K562 (cell line): Measurements from ENCODE around the gene PDCD6IP. TPM values are rescaled to one million over a fixed set of nuclear protein-coding genes. Genes with fewer than 3 reads are reported as not detected.

ENCODE experiments used
- ATF3 ChIP-seq, 2 experiments: fragments of 450-650 bp in 1 of 2; sonication (generic) in 1 of 2; formaldehyde crosslinking in 1 of 2; IDR thresholded peaks in 1 of 2; conservative IDR thresholded peaks in 1 of 2; 2 replicates each; pipeline versions ENCODE4 v1.6.1 to v1.8.1; 2016 to 2023; ENCODE audit warnings: mild to moderate bottlenecking in 2 of 2, moderate library complexity in 2 of 2, inconsistent platforms in 1 of 2, missing genetic modification reagents in 1 of 2
- BACH1 ChIP-seq: fragments of 200-800 bp; sonication (Bioruptor generic); IDR thresholded peaks from 2 replicates; pipeline ENCODE4 v1.6.1; 2016; ENCODE audit warnings: missing genetic modification characterization, missing compliant biosample characterization
- CBX3 ChIP-seq, 2 experiments: IDR thresholded peaks; 1 replicate in 1 of 2; 2 replicates in 1 of 2; pipeline ENCODE4 v1.6.1; 2012; ENCODE audit warnings: inconsistent platforms in 2 of 2, low read length in 2 of 2, borderline replicate concordance in 1 of 2, control low read depth in 1 of 2
- CREB3L1 ChIP-seq: fragments of 450-650 bp; IDR thresholded peaks from 2 replicates; pipeline ENCODE4 v1.6.1; 2014; ENCODE audit warnings: low read depth, mild to moderate bottlenecking, moderate library complexity, borderline replicate concordance
- CTBP1 ChIP-seq: fragments of 450-650 bp; IDR thresholded peaks from 2 replicates; pipeline ENCODE4 v1.6.1; 2016; ENCODE audit warnings: borderline replicate concordance
- DMBX1 ChIP-seq: fragments of 250-450 bp; sonication (Bioruptor Pico); IDR thresholded peaks from 2 replicates; pipeline ENCODE4 v1.8.0; 2022; ENCODE audit warnings: inconsistent platforms, mild to moderate bottlenecking, moderate library complexity, borderline replicate concordance
- ETV6 ChIP-seq, 3 experiments: fragments of 150-350 bp in 1 of 3; sonication (generic) in 1 of 3; formaldehyde crosslinking in 1 of 3; IDR thresholded peaks; 2 replicates each; pipeline versions ENCODE4 v1.6.1 to v1.8.0; 2014 to 2022; ENCODE audit warnings: borderline replicate concordance in 2 of 3, low read depth in 2 of 3, antibody characterized with exemption in 1 of 3, low read length in 1 of 3, mild to moderate bottlenecking in 1 of 3, missing genetic modification reagents in 1 of 3
- GTF2F1 ChIP-seq: IDR thresholded peaks from 2 replicates; pipeline ENCODE4 v1.6.1; 2011; ENCODE audit warnings: low read depth, low read length, improper control_type of control experiment
- HDAC6 ChIP-seq: IDR thresholded peaks from 2 replicates; pipeline ENCODE4 v1.6.1; 2012; ENCODE audit warnings: low read depth, mild to moderate bottlenecking, control low read depth, inconsistent platforms, low read length, moderate library complexity
- LARP7 ChIP-seq: fragments of 450-650 bp; IDR thresholded peaks from 2 replicates; pipeline ENCODE4 v1.6.1; 2016
- POLR2AphosphoS2 ChIP-seq: IDR thresholded peaks from 2 replicates; pipeline ENCODE4 v1.6.1; 2012; ENCODE audit warnings: low read length, improper control_type of control experiment
- RBM14 ChIP-seq: fragments of 200-400 bp; formaldehyde crosslinking; IDR thresholded peaks from 2 replicates; pipeline ENCODE4 v1.6.1; 2018; ENCODE audit warnings: low read depth, mild to moderate bottlenecking, low read length, moderate library complexity, borderline replicate concordance; ENCODE audit not compliant: insufficient read depth
- SPI1 ChIP-seq: IDR thresholded peaks from 2 replicates; pipeline ENCODE4 v1.6.1; 2011; ENCODE audit warnings: low read depth, low read length, control low read depth, borderline replicate concordance
- TCF3 ChIP-seq: sonication (generic); formaldehyde crosslinking; IDR thresholded peaks from 2 replicates; pipeline ENCODE4 v1.4.0; 2020; ENCODE audit warnings: mild to moderate bottlenecking, missing genetic modification reagents
- TCF7 ChIP-seq: sonication (generic); IDR thresholded peaks from 2 replicates; pipeline ENCODE4 v1.6.1; 2016; ENCODE audit warnings: antibody characterized with exemption, borderline replicate concordance
- TRIM24 ChIP-seq, 2 experiments: fragments of 450-650 bp; IDR thresholded peaks; 2 replicates each; pipeline ENCODE4 v1.6.1; 2016
- VEZF1 ChIP-seq: fragments of 200-800 bp; sonication (Bioruptor generic); IDR thresholded peaks from 2 replicates; pipeline ENCODE4 v1.6.1; 2017; ENCODE audit warnings: missing genetic modification characterization, missing compliant biosample characterization
- ZBTB1 ChIP-seq: sonication (generic); formaldehyde crosslinking; IDR thresholded peaks from 2 replicates; pipeline ENCODE4 v1.8.1; 2023; ENCODE audit warnings: missing genetic modification reagents, low read depth, mild to moderate bottlenecking, borderline replicate concordance
- ZBTB11 ChIP-seq, 3 experiments: fragments of 200-800 bp in 1 of 3; fragments of 250-450 bp in 1 of 3; fragments of 450-650 bp in 1 of 3; sonication (Bioruptor Pico) in 1 of 3; sonication (Bioruptor generic) in 1 of 3; formaldehyde crosslinking in 1 of 3; IDR thresholded peaks; 2 replicates each; pipeline versions ENCODE4 v1.6.1 to v1.8.0; 2016 to 2022; ENCODE audit warnings: mild to moderate bottlenecking in 2 of 3, missing genetic modification characterization in 2 of 3, missing compliant biosample characterization in 1 of 3, moderate library complexity in 1 of 3
- ZFX ChIP-seq: sonication (generic); formaldehyde crosslinking; IDR thresholded peaks from 2 replicates; pipeline ENCODE4 v1.8.0; 2022; ENCODE audit warnings: mild to moderate bottlenecking, missing genetic modification reagents, moderate library complexity
- polyA plus RNA-seq, 8 experiments: library from polyadenylated mRNA; depleted of rRNA in 4 of 8; stranded (reverse) in 5 of 8; unstranded in 3 of 8; fragments of >200 nt; fragmentation: Nextera tagmentation in 2 of 8; fragmentation: Illumina TruSeq in 1 of 8; extraction: Ambion mirVana in 2 of 8; extraction: Trizol in 1 of 8; gene quantifications; 2 replicates each; pipeline versions ENCODE4 v1.2.1 to v1.2.3, GENCODE V29; 2011 to 2014; ENCODE audit warnings: inconsistent platforms in 1 of 8, missing spikeins in 1 of 8
- total RNA-seq, 7 experiments: library from RNA; depleted of rRNA in 6 of 7; stranded (reverse); fragments of >200 nt in 6 of 7; fragmentation: Illumina TruSeq in 2 of 7; extraction: Trizol in 2 of 7; gene quantifications; 2 replicates each; pipeline versions ENCODE4 v1.2.1 to v1.2.3, GENCODE V29; 2011 to 2021; ENCODE audit warnings: low replicate concordance in 1 of 7

Gene PDCD6IP
- total and polyA plus RNA-seq, 9 of the 15 experiments (the other 6 are each of a cell fraction or from before 2014, with no cell fraction given): 40.2 to 302 (median 122) TPM

GRCh38 chr3:33908250-33908851, 109.9 kb downstream of the PDCD6IP start (continued):
- TF ChIP-seq BACH1 (tag) (no peak), LARP7 (peak; percentile 23; the same call in 1 of the 2 replicates), HDAC6 (no peak), ZFX (CRISPR knock-in tag) (no peak), GTF2F1 (no peak), RBM14 (no peak), TCF3 (CRISPR knock-in tag) (no peak), CBX3 (IDR thresholded peaks at IDR 0.05; ENCODE audit: borderline replicate concordance in 1 of 2, low read length in 2 of 2) (no peak), SPI1 (no peak), ZBTB11 (CRISPR knock-in tag; IDR thresholded peaks at IDR 0.05) (no peak), VEZF1 (CRISPR knock-in tag) (no peak), POLR2AphosphoS2 (no peak), DMBX1 (CRISPR knock-in tag) (no peak), CTBP1 (no peak), ATF3 (IDR thresholded peaks at IDR 0.05) (no peak), ATF3 (CRISPR knock-in tag; conservative IDR thresholded peaks at IDR 0.05) (no peak), CREB3L1 (no peak), TRIM24 (IDR thresholded peaks at IDR 0.05) (no peak), ETV6 (IDR thresholded peaks at IDR 0.05; ENCODE audit: borderline replicate concordance in 1 of 2, low read depth in 2 of 2, low read length in 1 of 2) (no peak), ETV6 (CRISPR knock-in tag; IDR thresholded peaks at IDR 0.05; ENCODE audit: borderline replicate concordance) (no peak), TCF7 (no peak), ZBTB1 (CRISPR knock-in tag) (no peak)
